ENCODE measurements around the gene COG5.

DNA sequence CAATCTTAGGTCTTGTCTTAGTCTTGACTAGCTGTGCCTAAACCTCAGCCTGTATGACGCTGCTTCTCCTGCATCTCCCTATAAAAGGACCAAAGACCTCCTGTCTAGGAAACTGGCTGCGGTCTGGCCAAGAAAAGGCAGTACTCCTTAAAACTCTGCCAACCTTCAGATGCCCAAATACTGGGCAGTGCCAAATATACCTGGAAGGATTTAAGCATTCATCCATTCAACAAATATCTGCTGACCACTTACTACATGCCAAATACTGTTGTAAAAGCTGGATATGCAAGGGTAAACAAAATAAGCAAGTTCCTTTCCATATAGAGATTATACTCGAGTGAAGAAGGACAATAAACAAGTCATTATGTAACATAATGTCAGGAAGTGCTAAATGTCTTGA is 259.1 kb downstream of the COG5 start:
- TF ChIP-seq, protein P1, sequence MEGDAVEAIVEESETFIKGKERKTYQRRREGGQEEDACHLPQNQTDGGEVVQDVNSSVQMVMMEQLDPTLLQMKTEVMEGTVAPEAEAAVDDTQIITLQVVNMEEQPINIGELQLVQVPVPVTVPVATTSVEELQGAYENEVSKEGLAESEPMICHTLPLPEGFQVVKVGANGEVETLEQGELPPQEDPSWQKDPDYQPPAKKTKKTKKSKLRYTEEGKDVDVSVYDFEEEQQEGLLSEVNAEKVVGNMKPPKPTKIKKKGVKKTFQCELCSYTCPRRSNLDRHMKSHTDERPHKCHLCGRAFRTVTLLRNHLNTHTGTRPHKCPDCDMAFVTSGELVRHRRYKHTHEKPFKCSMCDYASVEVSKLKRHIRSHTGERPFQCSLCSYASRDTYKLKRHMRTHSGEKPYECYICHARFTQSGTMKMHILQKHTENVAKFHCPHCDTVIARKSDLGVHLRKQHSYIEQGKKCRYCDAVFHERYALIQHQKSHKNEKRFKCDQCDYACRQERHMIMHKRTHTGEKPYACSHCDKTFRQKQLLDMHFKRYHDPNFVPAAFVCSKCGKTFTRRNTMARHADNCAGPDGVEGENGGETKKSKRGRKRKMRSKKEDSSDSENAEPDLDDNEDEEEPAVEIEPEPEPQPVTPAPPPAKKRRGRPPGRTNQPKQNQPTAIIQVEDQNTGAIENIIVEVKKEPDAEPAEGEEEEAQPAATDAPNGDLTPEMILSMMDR (conservative IDR thresholded peaks at IDR 0.05; ENCODE audit: low read length), result no peak
- no peak for TF ChIP-seq EZH2phosphoT487 (IDR thresholded peaks at IDR 0.05; ENCODE audit: borderline replicate concordance)

All from Loucy (cell line).